ENCODE measurements around the gene LAMTOR1. TPM values are rescaled to one million over a fixed set of nuclear protein-coding genes. Genes with fewer than 3 reads are reported as not detected.
A peak's percentile ranks its signal among the peaks of the same experiment; 100 is the strongest.

The LAMTOR1 gene
- total RNA-seq, 1 donor from 2014 or later = 87.2 TPM

GRCh38 chr11:72119198-72119597, 16.1 kb upstream of the LAMTOR1 start:
- intact Hi-C loops (cut with micrococcal nuclease) = no loop called here
- Mint-ChIP-seq H3K4me3 (no peak overlapping the region), H3K9me3 (no peaks in the 10 kb centered on the region), H3K4me1 (no peaks in the 10 kb centered on the region), H3K27me3 (peaks cover 30% of the 10 kb centered on the region), H3K27ac (no peak overlapping the region), H3K36me3 (ENCODE audit: low read depth) (no peaks in the 10 kb centered on the region)
- DNase-seq (no peak), ATAC-seq (ENCODE audit: low read depth) (no peak)
- ChIA-PET CTCF (no interaction called here), POLR2A (interaction anchor here (1.2 kb wide), 1 partner anchor 141 kb away, joined by 5 read pairs; no protein-coding TSS in a partner anchor)
- TF ChIP-seq CTCF (IDR thresholded peaks at IDR 0.05) = no peak

DNA sequence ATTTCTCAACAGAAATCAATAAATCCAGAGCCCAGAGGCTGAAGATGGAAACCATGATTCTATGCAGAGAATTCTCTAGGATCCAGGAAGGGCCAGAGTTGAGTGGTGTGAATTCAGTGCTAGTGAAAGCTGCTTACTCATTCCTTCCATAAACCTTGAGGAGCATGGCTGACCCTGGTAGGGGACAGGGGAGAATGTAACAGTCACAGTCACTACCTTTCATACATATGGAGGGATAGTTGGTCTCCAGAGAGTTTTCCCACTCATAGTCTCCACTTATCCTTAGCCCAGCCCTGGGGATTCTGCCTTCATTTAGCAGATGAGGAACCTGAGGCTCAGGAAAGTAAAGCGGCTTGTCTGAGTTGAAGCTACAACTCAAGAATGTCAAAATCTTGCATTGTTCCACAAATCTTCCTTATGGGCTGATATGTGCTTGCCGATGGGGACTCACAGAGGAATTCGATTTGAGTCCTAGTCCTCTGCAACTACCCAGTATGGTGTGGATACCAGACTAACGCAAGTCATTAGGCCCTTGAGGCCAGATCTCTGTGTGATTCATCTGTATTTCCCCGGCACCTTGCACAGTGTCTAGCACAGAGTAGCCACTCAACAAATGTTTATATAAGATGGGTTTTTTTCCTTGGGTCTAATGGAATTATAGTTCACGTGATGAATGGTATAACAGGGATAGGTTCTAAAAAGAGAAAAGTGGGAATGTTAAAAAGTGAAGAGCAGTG, 13.1 kb upstream of the LAMTOR1 start:
- peaks cover 6% of the 10 kb centered on the region for H3K36me3 Mint-ChIP-seq (ENCODE audit: low read depth)
- POLR2A ChIA-PET = interaction anchor here (0.5 kb wide), 1 partner anchor 170 kb away, joined by 5 read pairs; no protein-coding TSS in a partner anchor
- no peaks in the 10 kb centered on the region for H3K9me3 Mint-ChIP-seq
- H3K4me3 Mint-ChIP-seq = no peak overlapping the region
- intact Hi-C loops (cut with micrococcal nuclease) = no loop called here
- DNase-seq (no peak), ATAC-seq (ENCODE audit: low read depth) (no peak)
- H3K4me1 Mint-ChIP-seq = peaks cover 22% of the 10 kb centered on the region
- TF ChIP-seq CTCF (IDR thresholded peaks at IDR 0.05) = no peak
- peaks cover 22% of the 10 kb centered on the region for H3K27me3 Mint-ChIP-seq
- H3K27ac Mint-ChIP-seq = no peak overlapping the region
- CTCF ChIA-PET = no interaction called here

- ATAC-seq (ENCODE audit: low read depth) = no peak
- intact Hi-C loops (cut with micrococcal nuclease) = loop anchor here (5.0 kb wide), 1 partner anchor 318 kb away; the partner anchor contains the start of gene CLPB
- Mint-ChIP-seq H3K27ac (no peak overlapping the region), H3K27me3 (peaks cover 17% of the 10 kb centered on the region), H3K4me1 (peaks cover 25% of the 10 kb centered on the region), H3K9me3 (no peaks in the 10 kb centered on the region), H3K4me3 (no peak overlapping the region), H3K36me3 (ENCODE audit: low read depth) (peaks cover 13% of the 10 kb centered on the region)
- CTCF ChIA-PET = no interaction called here
- TF ChIP-seq CTCF (IDR thresholded peaks at IDR 0.05) = no peak
- no peak for DNase-seq
- POLR2A ChIA-PET = no interaction called here
These were observed 11.5 kb upstream of the LAMTOR1 start for GRCh38 chr11:72114570-72114969.

DNA sequence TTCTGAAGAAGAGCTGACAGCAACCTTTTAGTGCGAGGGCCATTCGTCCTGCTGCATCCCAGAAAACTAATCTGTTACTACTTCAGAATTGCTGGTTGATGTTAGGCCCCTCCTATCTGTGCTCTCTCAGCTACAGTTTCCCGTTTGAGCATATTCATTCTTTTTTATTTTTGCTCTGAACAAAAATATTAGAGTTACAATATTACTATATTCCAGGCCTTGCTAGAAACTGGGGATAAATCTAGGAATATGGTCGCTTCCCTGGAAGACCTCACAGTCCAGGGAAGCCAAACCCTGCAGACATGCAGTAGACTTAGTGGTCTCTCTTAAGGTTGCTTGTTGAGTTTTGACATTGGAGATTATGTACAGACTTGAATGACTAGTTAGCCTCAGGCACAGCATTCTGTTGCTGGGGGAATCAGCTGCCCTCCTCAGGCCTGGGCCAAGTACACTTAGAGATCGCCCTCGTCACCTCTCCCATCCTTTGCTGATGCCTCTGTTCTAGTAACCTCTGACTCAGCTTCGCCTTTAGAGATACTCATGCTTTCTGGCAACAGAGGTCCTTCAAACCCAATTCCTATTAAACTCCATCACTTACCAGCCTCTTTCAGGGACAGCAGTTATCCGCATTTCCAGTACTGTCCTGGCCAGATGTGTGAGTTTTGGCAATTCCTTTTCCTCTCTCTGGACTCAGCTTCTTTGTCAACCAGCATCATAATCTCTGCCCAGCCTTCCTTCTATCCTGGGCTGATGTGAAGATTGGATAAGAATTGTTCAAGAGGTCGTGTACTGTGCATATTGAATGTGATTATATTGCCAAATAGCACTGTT, 10.1 kb upstream of the LAMTOR1 start:
- peak overlapping the region; percentile 97 for H3K4me3 Mint-ChIP-seq
- peak; percentile 0 for ATAC-seq (ENCODE audit: low read depth)
- H3K27ac Mint-ChIP-seq = peak overlapping the region; percentile 100
- peaks cover 15% of the 10 kb centered on the region for H3K27me3 Mint-ChIP-seq
- H3K36me3 Mint-ChIP-seq (ENCODE audit: low read depth) = peaks cover 18% of the 10 kb centered on the region
- no peak for TF ChIP-seq CTCF (IDR thresholded peaks at IDR 0.05)
- intact Hi-C loops (cut with micrococcal nuclease) = loop anchor here (1.0 to 5.0 kb wide), 7 partner anchors 10 to 326 kb away; partner anchors contain the start of genes CLPB, LAMTOR1, LRRC51 and NUMA1
- no peak for DNase-seq
- H3K9me3 Mint-ChIP-seq = no peaks in the 10 kb centered on the region
- CTCF ChIA-PET = interaction anchor here (1.2 to 1.3 kb wide), 2 partner anchors 31 to 72 kb away, joined by 3 to 4 read pairs; no protein-coding TSS in a partner anchor
- POLR2A ChIA-PET = interaction anchor here (0.7 to 3.1 kb wide), 15 partner anchors 11 to 185 kb away, joined by 3 to 34 read pairs (median 6); partner anchors contain the start of genes INPPL1, LAMTOR1, RNF121 and XNDC1N
- peaks cover 25% of the 10 kb centered on the region for H3K4me1 Mint-ChIP-seq
